Mesendoderm (in vitro differentiated cells): ENCODE data around the gene PGPEP1.
"Not testable (repeated sequence)": the region's sequence is repeated elsewhere in the genome, so short reads cannot be mapped to it uniquely, and the experiment has no call there.

Experiments used
- DNase-seq: peaks from one replicate; pipeline ENCODE4 v3.0.0; 2013
- H2AK5ac ChIP-seq: 2 replicates; pipeline ENCODE4 v1.6.1; 2013; ENCODE audit warnings: low read length, inconsistent platforms
- H2BK120ac ChIP-seq: 2 replicates; pipeline ENCODE4 v1.6.1; 2013; ENCODE audit warnings: low read depth, mild to moderate bottlenecking, low read length, moderate library complexity, mixed read lengths
- H2BK15ac ChIP-seq: replicated peaks from 2 replicates; pipeline ENCODE4 v1.6.1; 2013; ENCODE audit warnings: low read depth, mild to moderate bottlenecking, moderate library complexity
- H2BK5ac ChIP-seq: 2 replicates; pipeline ENCODE4 v1.6.1; 2013; ENCODE audit warnings: low read length, inconsistent platforms
- H3K18ac ChIP-seq: 2 replicates; pipeline ENCODE4 v1.6.1; 2013; ENCODE audit warnings: mild to moderate bottlenecking, low read length, mixed read lengths
- H3K23ac ChIP-seq: one replicate; pipeline ENCODE4 v1.6.1; 2013; ENCODE audit warnings: low read length
- H3K27ac ChIP-seq: 2 replicates; pipeline ENCODE4 v1.5.1; 2013; ENCODE audit warnings: low read depth, mild to moderate bottlenecking, inconsistent platforms, low read length, moderate library complexity
- H3K27me3 ChIP-seq: 2 replicates; pipeline ENCODE4 v1.6.1; 2013; ENCODE audit warnings: low read length, control low read depth, mild to moderate bottlenecking, inconsistent platforms; ENCODE audit not compliant: insufficient read depth, poor library complexity
- H3K36me3 ChIP-seq: 2 replicates; pipeline ENCODE4 v1.6.1; 2013; ENCODE audit warnings: low read length, inconsistent platforms; ENCODE audit not compliant: control insufficient read depth, insufficient read depth
- H3K4ac ChIP-seq: one replicate; pipeline ENCODE4 v1.6.1; 2013; ENCODE audit warnings: low read depth, mild to moderate bottlenecking, low read length, moderate library complexity
- H3K4me1 ChIP-seq: 2 replicates; pipeline ENCODE4 v1.6.1; 2013; ENCODE audit warnings: low read depth, low read length, inconsistent platforms; ENCODE audit not compliant: control insufficient read depth
- H3K4me2 ChIP-seq: 2 replicates; pipeline ENCODE4 v1.6.1; 2013; ENCODE audit warnings: low read length
- H3K4me3 ChIP-seq: 2 replicates; pipeline ENCODE4 v1.5.1; 2013; ENCODE audit warnings: mild to moderate bottlenecking, low read length
- H3K56ac ChIP-seq: one replicate; pipeline ENCODE4 v1.6.1; 2013; ENCODE audit warnings: low read length
- H3K79me1 ChIP-seq: 2 replicates; pipeline ENCODE4 v1.6.1; 2013; ENCODE audit warnings: low read length, inconsistent platforms
- H3K79me2 ChIP-seq: 2 replicates; pipeline ENCODE4 v1.6.1; 2013; ENCODE audit warnings: mild to moderate bottlenecking, low read length; ENCODE audit not compliant: control insufficient read depth, insufficient read depth
- H3K9ac ChIP-seq: 2 replicates; pipeline ENCODE4 v1.6.1; 2013; ENCODE audit warnings: low read length, inconsistent platforms
- H4K5ac ChIP-seq: one replicate; pipeline ENCODE4 v1.6.1; 2013; ENCODE audit warnings: low read length
- H4K8ac ChIP-seq: one replicate; pipeline ENCODE4 v1.6.1; 2013; ENCODE audit warnings: low read depth, mild to moderate bottlenecking, control low read depth, low read length, moderate library complexity
- WGBS: extraction: QIAGEN DNeasy Blood & Tissue Kit; methylation state at CpG from one replicate; pipeline ENCODE4 v1.1.7; 2013; ENCODE audit warnings: low lambda C conversion rate, missing lambda C conversion rate; ENCODE audit not compliant: insufficient coverage; ENCODE audit errors: extremely low coverage; 5-methylcytosine and 5-hydroxymethylcytosine counted together

Gene PGPEP1

DNA sequence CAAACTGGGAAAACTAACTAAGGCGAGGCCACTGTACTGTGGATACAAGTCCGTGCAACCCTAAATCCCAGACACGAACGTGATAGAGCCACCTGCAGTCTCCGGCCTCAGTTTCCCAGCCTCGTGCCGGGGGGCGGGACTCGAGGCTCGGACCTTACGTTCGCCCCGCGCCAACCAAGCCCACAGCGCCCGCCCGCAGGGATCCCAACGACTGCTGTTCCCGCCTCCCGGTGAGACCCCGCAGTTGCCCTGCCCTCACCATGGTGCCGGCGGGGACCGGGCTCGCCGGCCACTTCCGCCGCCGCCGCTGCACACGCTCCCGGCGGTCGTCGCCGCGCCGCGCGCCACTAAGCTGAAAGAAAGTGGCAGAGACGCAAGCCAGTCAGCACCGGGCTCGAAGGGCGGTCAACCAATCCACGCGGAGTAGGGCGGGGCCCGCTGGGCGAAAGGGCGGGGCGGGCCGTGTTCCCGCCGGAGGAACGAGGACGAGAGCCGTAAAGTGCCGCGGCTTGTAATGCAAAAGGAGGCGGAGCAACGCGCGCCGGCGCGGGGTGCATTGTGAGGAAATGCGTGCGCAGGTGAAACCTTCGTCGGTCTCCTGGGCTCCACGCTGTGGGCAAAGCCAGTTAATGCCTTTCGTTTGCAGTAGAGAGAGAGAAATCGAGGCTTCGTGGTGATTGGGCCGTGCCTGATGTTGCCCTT lies 17.5 kb upstream of the PGPEP1 start, which contains the start of gene LSM4:
TSS of gene LSM4 (minus strand) at position 318 of the 702 bp plus-strand sequence. CDS start at position 262, 56 bp downstream.
- H4K5ac ChIP-seq = peak within 1 kb of the TSS; percentile 60
- no peak within 1 kb of the TSS for H2BK15ac ChIP-seq
- peaks cover 36% of the 10 kb centered on the region for H3K79me2 ChIP-seq
- no peak within 1 kb of the TSS for H3K23ac ChIP-seq
- peak; percentile 99 for DNase-seq
- H2AK5ac ChIP-seq = peak within 1 kb of the TSS; percentile 31
- peak within 1 kb of the TSS; percentile 75 for H3K18ac ChIP-seq
- H3K4ac ChIP-seq = peak within 1 kb of the TSS; percentile 95
- H2BK5ac ChIP-seq = peak within 1 kb of the TSS; percentile 72
- WGBS = no CpG with 5 or more reads among the region's 75 CpGs
- peak within 1 kb of the TSS; percentile 86 for H3K27ac ChIP-seq
- peak within 1 kb of the TSS; percentile 98 for H3K9ac ChIP-seq
- no peaks in the 10 kb centered on the region for H3K27me3 ChIP-seq
- peak within 1 kb of the TSS; percentile 31 for H4K8ac ChIP-seq
- no peak within 1 kb of the TSS for H2BK120ac ChIP-seq
- peaks cover 21% of the 10 kb centered on the region for H3K79me1 ChIP-seq
- no peaks in the 10 kb centered on the region for H3K36me3 ChIP-seq
- H3K4me1 ChIP-seq = peaks cover 8% of the 10 kb centered on the region
- peak within 1 kb of the TSS; percentile 82 for H3K4me3 ChIP-seq
- peak within 1 kb of the TSS; percentile 96 for H3K56ac ChIP-seq
- peak within 1 kb of the TSS; percentile 59 for H3K4me2 ChIP-seq

- not testable (repeated sequence) for H2BK120ac ChIP-seq, H3K18ac ChIP-seq, H2AK5ac ChIP-seq, H3K56ac ChIP-seq, DNase-seq, H3K4me3 ChIP-seq, H3K4me2 ChIP-seq, H3K9ac ChIP-seq, H4K8ac ChIP-seq, H2BK5ac ChIP-seq, H2BK15ac ChIP-seq, H3K36me3 ChIP-seq, H3K4ac ChIP-seq, H4K5ac ChIP-seq, H3K23ac ChIP-seq, H3K27ac ChIP-seq, H3K27me3 ChIP-seq
- no CpG with 5 or more reads among the region's 6 CpGs for WGBS
- H3K79me1 ChIP-seq = peaks cover 17% of the 10 kb centered on the region
- peaks cover 31% of the 10 kb centered on the region for H3K79me2 ChIP-seq
- peaks cover 10% of the 10 kb centered on the region for H3K4me1 ChIP-seq
These were observed 16.0 kb upstream of the PGPEP1 start for GRCh38 chr19:18324373-18324731.

DNA sequence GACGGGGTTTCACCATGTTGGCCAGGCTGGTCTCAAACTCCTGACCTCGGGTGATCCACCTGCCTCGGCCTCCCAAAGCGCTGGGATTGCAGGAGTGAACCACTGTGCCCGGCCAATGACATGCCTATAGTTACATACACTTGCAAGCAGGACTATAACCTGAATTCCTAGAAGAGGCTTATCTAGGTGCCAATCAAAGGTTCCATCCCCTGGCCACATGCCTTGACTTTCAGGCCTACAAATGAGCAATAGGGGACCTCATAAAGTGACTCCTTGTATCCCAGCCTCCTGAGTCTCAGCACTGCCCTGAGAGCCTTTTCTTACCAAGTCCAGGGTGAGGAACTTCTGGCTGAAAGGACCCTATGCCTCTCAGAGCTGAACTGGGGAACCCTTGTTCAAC lies 13.6 kb upstream of the PGPEP1 start:
- Histone ChIP-seq H2BK15ac (no peak overlapping the region), H4K5ac (no peak overlapping the region), H3K56ac (no peak overlapping the region), H3K4me1 (peaks cover 10% of the 10 kb centered on the region), H3K79me2 (peaks cover 9% of the 10 kb centered on the region), H3K27me3 (no peaks in the 10 kb centered on the region), H3K79me1 (peaks cover 4% of the 10 kb centered on the region), H3K36me3 (no peaks in the 10 kb centered on the region), H3K4me3 (no peak overlapping the region), H3K4ac (no peak overlapping the region), H2BK120ac (no peak overlapping the region), H3K9ac (no peak overlapping the region), H2BK5ac (no peak overlapping the region), H3K23ac (no peak overlapping the region), H4K8ac (no peak overlapping the region), H3K18ac (no peak overlapping the region), H3K27ac (no peak overlapping the region), H3K4me2 (no peak overlapping the region), H2AK5ac (no peak overlapping the region)
- no peak for DNase-seq
- no CpG with 5 or more reads among the region's 5 CpGs for WGBS

GRCh38 chr19:18328340-18329034 lies 11.9 kb upstream of the PGPEP1 start:
- peaks cover 5% of the 10 kb centered on the region for H3K4me1 ChIP-seq
- H3K36me3 ChIP-seq = no peaks in the 10 kb centered on the region
- WGBS = no CpG with 5 or more reads among the region's 9 CpGs
- peak overlapping the region; percentile 33 for H3K27ac ChIP-seq
- H2BK120ac ChIP-seq = no peak overlapping the region
- no peak overlapping the region for H4K8ac ChIP-seq
- peak overlapping the region; percentile 77 for H3K9ac ChIP-seq
- H3K4ac ChIP-seq = no peak overlapping the region
- H2BK15ac ChIP-seq = no peak overlapping the region
- no peaks in the 10 kb centered on the region for H3K79me1 ChIP-seq
- no peaks in the 10 kb centered on the region for H3K79me2 ChIP-seq
- H3K27me3 ChIP-seq = no peaks in the 10 kb centered on the region
- peak overlapping the region; percentile 39 for H2BK5ac ChIP-seq
- H3K56ac ChIP-seq = peak overlapping the region; percentile 86
- no peak overlapping the region for H2AK5ac ChIP-seq
- H3K4me3 ChIP-seq = peak overlapping the region; percentile 22
- no peak overlapping the region for H3K18ac ChIP-seq
- peak overlapping the region; percentile 65 for H3K4me2 ChIP-seq
- peak; percentile 99 for DNase-seq
- no peak overlapping the region for H3K23ac ChIP-seq
- no peak overlapping the region for H4K5ac ChIP-seq

GRCh38 chr19:18329035-18329376 lies 11.4 kb upstream of the PGPEP1 start:
- Histone ChIP-seq H2BK15ac (no peak overlapping the region), H3K9ac (peak overlapping the region; percentile 77), H3K18ac (no peak overlapping the region), H4K8ac (no peak overlapping the region), H3K23ac (no peak overlapping the region), H3K56ac (peak overlapping the region; percentile 86), H4K5ac (no peak overlapping the region), H3K27me3 (no peaks in the 10 kb centered on the region), H2BK120ac (no peak overlapping the region), H3K79me1 (no peaks in the 10 kb centered on the region), H3K4me3 (no peak overlapping the region), H3K4ac (no peak overlapping the region), H3K36me3 (no peaks in the 10 kb centered on the region), H3K4me1 (peaks cover 4% of the 10 kb centered on the region), H2BK5ac (no peak overlapping the region), H3K79me2 (no peaks in the 10 kb centered on the region), H3K4me2 (peak overlapping the region; percentile 65), H2AK5ac (no peak overlapping the region), H3K27ac (no peak overlapping the region)
- no peak for DNase-seq
- WGBS = no CpG with 5 or more reads among the region's 6 CpGs
